Tibial nerve (tissue), 4 donors: ENCODE measurements around the gene RNF166. TPM values are rescaled to one million over a fixed set of nuclear protein-coding genes. Genes with fewer than 3 reads are reported as not detected.

Experiments
- DNase-seq, 2 donors: peaks; one replicate each; pipeline ENCODE4 v3.0.0-alpha.2; 2019; ENCODE audit warnings: low spot score in 2 of 2
- H3K27ac ChIP-seq, 4 donors: fragments of 200-600 bp; sonication (generic) in 3 of 4; one replicate each; pipeline ENCODE4 v1.5.1; 2017 to 2019; ENCODE audit warnings: mild to moderate bottlenecking in 1 of 4
- H3K27me3 ChIP-seq, 2 donors: fragments of 200-600 bp; sonication (generic) in 1 of 2; one replicate each; pipeline versions ENCODE4 v1.5.1 to v1.6.0; 2017 to 2019
- H3K36me3 ChIP-seq, 3 donors: fragments of 200-600 bp; sonication (generic); one replicate each; pipeline ENCODE4 v1.5.1; 2018 to 2019
- H3K4me1 ChIP-seq, 4 donors: fragments of 200-600 bp; sonication (generic) in 3 of 4; one replicate each; pipeline ENCODE4 v1.5.1; 2017 to 2019
- H3K4me3 ChIP-seq, 4 donors: fragments of 200-600 bp; sonication (generic) in 3 of 4; one replicate each; pipeline ENCODE4 v1.5.1; 2017 to 2019; ENCODE audit warnings: mild to moderate bottlenecking in 1 of 4, moderate library complexity in 1 of 4
- H3K9me3 ChIP-seq, 4 donors: fragments of 200-600 bp; sonication (generic) in 3 of 4; one replicate each; pipeline ENCODE4 v1.5.1; 2017 to 2019
- CTCF ChIP-seq, 5 experiments: fragments of 200-600 bp in 3 of 5; fragments of 450-650 bp in 2 of 5; sonication (generic) in 3 of 5; IDR thresholded peaks; one replicate each; pipeline ENCODE4 v1.5.1; 2016 to 2019; ENCODE audit warnings: antibody characterized with exemption in 5 of 5, mild to moderate bottlenecking in 3 of 5, moderate library complexity in 2 of 5
- EP300 ChIP-seq, 2 donors: sonication (generic); formaldehyde crosslinking; IDR thresholded peaks; one replicate each; pipeline ENCODE4 v1.6.1; 2017; ENCODE audit warnings: antibody characterized with exemption in 2 of 2, mild to moderate bottlenecking in 1 of 2
- POLR2A ChIP-seq, 2 donors: fragments of 450-650 bp; IDR thresholded peaks; one replicate each; pipeline ENCODE4 v1.6.1; 2017; ENCODE audit warnings: antibody characterized with exemption in 2 of 2, mild to moderate bottlenecking in 2 of 2, moderate library complexity in 2 of 2
- whole genome bisulfite sequencing, 2 donors: methylation state at CpG; one replicate each; pipeline ENCODE4 v1.1.5; 2018; 5-methylcytosine and 5-hydroxymethylcytosine counted together
- total RNA-seq, 4 donors: library from RNA; depleted of rRNA; stranded (reverse); fragments of >200 nt; gene quantifications; one replicate each; pipeline ENCODE4 v1.1.0, GENCODE V29; 2016

RNF166 gene
- total RNA-seq, 4 donors from 2014 or later: 36.5 to 56.7 (median 43.5) TPM

- Histone ChIP-seq H3K4me1 (peaks cover 0 to 7% (median 0%) of the 10 kb centered on the region in 4 donors), H3K4me3 (no peak overlapping the region), H3K9me3 (no peaks in the 10 kb centered on the region), H3K27ac (no peak overlapping the region), H3K27me3 (no peaks in the 10 kb centered on the region), H3K36me3 (peaks cover 2 to 94% (median 51%) of the 10 kb centered on the region in 3 donors)
- 92 to 93% methylated on average over 17 of the region's 17 CpGs for WGBS, 2 donors
- TF ChIP-seq POLR2A (IDR thresholded peaks at IDR 0.05): no peak
- TF ChIP-seq CTCF (IDR thresholded peaks at IDR 0.05): no peak
- DNase-seq: no peak
Measured at GRCh38 chr16:88723911-88724310, 17.7 kb upstream of the RNF166 start.

- WGBS, 2 donors: 85 to 100% methylated on average over 3 to 7 of the region's 8 CpGs
- Histone ChIP-seq H3K9me3 (no peaks in the 10 kb centered on the region), H3K4me1 (peaks cover 0 to 11% (median 0%) of the 10 kb centered on the region in 4 donors), H3K27me3 (no peaks in the 10 kb centered on the region), H3K4me3 (no peak overlapping the region), H3K36me3 (peaks cover 2 to 98% (median 51%) of the 10 kb centered on the region in 3 donors), H3K27ac (no peak overlapping the region)
- TF ChIP-seq CTCF (IDR thresholded peaks at IDR 0.05): no peak
- no peak for DNase-seq
Measured at GRCh38 chr16:88723507-88723887, 17.3 kb upstream of the RNF166 start.

GRCh38 chr16:88722784-88723506, 16.7 kb upstream of the RNF166 start:
- Histone ChIP-seq H3K4me3 (no peak overlapping the region), H3K27ac (no peak overlapping the region), H3K27me3 (no peaks in the 10 kb centered on the region), H3K4me1 (peaks cover 0 to 16% (median 0%) of the 10 kb centered on the region in 4 donors), H3K36me3 (peaks cover 2 to 100% (median 51%) of the 10 kb centered on the region in 3 donors), H3K9me3 (no peaks in the 10 kb centered on the region)
- TF ChIP-seq CTCF (IDR thresholded peaks at IDR 0.05) (no peak), EP300 (IDR thresholded peaks at IDR 0.05) (no peak), POLR2A (IDR thresholded peaks at IDR 0.05) (no peak)
- no peak for DNase-seq
- 90 to 93% methylated on average over 16 to 38 of the region's 39 CpGs for WGBS, 2 donors

GRCh38 chr16:88721815-88722755, 15.9 kb upstream of the RNF166 start:
- H3K4me1 ChIP-seq: peaks cover 0 to 16% (median 0%) of the 10 kb centered on the region in 4 donors
- peak overlapping the region in 1 of 4 donors; percentile 90 for H3K27ac ChIP-seq
- WGBS, 2 donors: 89 to 92% methylated on average over 29 to 33 of the region's 61 CpGs
- no peaks in the 10 kb centered on the region for H3K27me3 ChIP-seq
- H3K4me3 ChIP-seq: no peak overlapping the region
- TF ChIP-seq CTCF (IDR thresholded peaks at IDR 0.05) (no peak), POLR2A (IDR thresholded peaks at IDR 0.05) (no peak), EP300 (IDR thresholded peaks at IDR 0.05) (no peak)
- H3K36me3 ChIP-seq: peaks cover 2 to 100% (median 50%) of the 10 kb centered on the region in 3 donors
- no peaks in the 10 kb centered on the region for H3K9me3 ChIP-seq
- no peak for DNase-seq

GRCh38 chr16:88721236-88721635, 15.0 kb upstream of the RNF166 start:
- WGBS, 2 donors: 92 to 97% methylated on average over 16 to 17 of the region's 17 CpGs
- Histone ChIP-seq H3K36me3 (peaks cover 6 to 100% (median 49%) of the 10 kb centered on the region in 3 donors), H3K27ac (peak overlapping the region in 1 of 4 donors; percentile 90), H3K4me1 (peaks cover 0 to 16% (median 0%) of the 10 kb centered on the region in 4 donors), H3K9me3 (no peaks in the 10 kb centered on the region), H3K27me3 (no peaks in the 10 kb centered on the region), H3K4me3 (no peak overlapping the region)
- DNase-seq: no peak
- TF ChIP-seq CTCF (IDR thresholded peaks at IDR 0.05): no peak
- TF ChIP-seq EP300 (IDR thresholded peaks at IDR 0.05): no peak
- TF ChIP-seq POLR2A (IDR thresholded peaks at IDR 0.05): no peak
